GM11168 (cell line): ENCODE measurements around the gene ETV3.

ENCODE experiments used
- in situ Hi-C: fragments of 300-500 bp; cut with MboI; formaldehyde crosslinking; loops from one replicate; pipeline ENCODE4 v1.12.0; 2022; ENCODE audit warnings: low sequenced_read_pairs; ENCODE audit not compliant: unreplicated experiment

ETV3 gene

DNA sequence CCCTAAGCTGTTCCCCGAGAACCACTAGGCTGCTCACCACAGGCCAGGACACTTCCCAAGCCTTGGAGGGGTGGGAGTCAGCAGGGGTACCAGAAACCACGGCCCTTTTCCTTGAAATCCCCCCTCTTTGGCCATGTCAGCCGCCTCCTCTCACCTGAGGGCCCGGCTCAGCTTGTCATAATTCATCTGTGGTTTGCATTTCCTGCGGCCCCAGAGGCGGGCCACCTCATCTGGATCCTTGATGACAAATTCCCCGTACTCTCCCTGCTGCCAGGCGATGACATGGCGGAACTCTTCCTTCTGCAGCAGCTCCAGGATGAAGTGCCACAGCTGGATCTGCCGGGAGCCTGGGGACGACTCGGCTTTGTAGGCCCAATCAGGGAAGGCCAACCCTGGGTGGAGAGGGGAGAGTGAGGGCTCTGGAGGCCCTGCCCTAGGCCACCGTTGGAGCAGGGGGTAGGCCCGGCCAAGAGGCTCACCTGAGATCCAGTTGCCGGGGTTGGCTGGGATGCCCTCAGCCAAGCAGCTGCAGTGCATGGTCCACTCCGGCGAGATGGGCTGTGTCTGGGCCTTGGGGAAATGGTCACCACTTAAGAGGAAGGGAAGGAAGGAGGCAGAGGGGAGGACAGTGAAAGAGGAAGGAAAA lies 39.1 kb downstream of the ETV3 start:
- in situ Hi-C loops = loop anchor here (5.0 kb wide), 1 partner anchor 53 kb away; no protein-coding TSS in a partner anchor

GRCh38 chr1:157098519-157098918 lies 39.7 kb downstream of the ETV3 start:
- in situ Hi-C loops = loop anchor here (5.0 kb wide), 1 partner anchor 54 kb away; no protein-coding TSS in a partner anchor

GRCh38 chr1:157097692-157098091 lies 40.5 kb downstream of the ETV3 start:
- in situ Hi-C loops = loop anchor here (5.0 kb wide), 1 partner anchor 55 kb away; no protein-coding TSS in a partner anchor

DNA sequence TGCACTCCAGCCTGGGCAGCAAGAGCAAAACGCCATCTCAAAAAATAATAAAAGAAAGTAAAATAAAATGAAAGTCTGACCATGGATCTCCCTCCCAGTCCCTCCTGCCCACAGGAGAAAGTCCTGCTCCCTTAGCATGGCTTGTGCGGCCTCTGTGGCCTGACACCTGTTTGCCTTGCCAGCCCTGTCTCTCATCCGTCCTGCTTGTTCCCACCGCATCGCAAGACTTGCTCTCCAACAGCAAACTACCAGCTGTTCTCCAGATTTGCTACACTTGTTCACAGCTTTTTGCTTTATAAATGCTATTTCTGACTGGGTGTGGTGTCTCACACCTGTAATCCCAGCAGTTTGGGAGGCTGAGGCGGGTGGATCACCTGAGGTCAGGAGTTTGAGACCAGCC lies 41.3 kb downstream of the ETV3 start:
- in situ Hi-C loops = loop anchor here (5.0 kb wide), 1 partner anchor 55 kb away; no protein-coding TSS in a partner anchor

- in situ Hi-C loops = loop anchor here (5.0 kb wide), 1 partner anchor 57 kb away; no protein-coding TSS in a partner anchor
These were observed 42.6 kb downstream of the ETV3 start for GRCh38 chr1:157095551-157095950.

- in situ Hi-C loops = loop anchor here (5.0 kb wide), 1 partner anchor 57 kb away; no protein-coding TSS in a partner anchor
These were observed 43.1 kb downstream of the ETV3 start for GRCh38 chr1:157095091-157095490.

GRCh38 chr1:157092831-157093230 lies 45.4 kb downstream of the ETV3 start:
- in situ Hi-C loops = no loop called here

- in situ Hi-C loops = no loop called here
These were observed 46.4 kb downstream of the ETV3 start for GRCh38 chr1:157091668-157092273.

DNA sequence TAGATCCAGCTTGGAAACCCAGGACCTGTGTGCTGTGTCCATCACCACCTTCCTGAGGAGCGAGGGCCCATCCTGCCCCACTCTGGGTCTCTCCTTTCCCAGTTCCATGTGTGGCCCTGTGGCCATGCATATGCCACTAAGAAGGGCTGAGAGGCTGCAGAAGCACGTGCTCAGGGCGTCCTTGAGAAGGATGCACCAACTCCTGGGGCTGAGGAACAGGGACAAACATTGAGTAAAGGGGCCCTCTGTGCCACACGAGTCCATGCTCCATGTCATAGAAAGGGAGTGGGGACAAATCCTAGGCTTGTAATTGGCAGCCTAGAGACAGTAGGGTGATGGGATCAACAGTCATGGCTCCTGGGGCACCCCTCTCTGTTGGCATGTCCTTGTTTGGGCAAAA lies 47.0 kb downstream of the ETV3 start:
- in situ Hi-C loops = no loop called here

- in situ Hi-C loops = no loop called here
These were observed 47.4 kb downstream of the ETV3 start for GRCh38 chr1:157090771-157091170.

DNA sequence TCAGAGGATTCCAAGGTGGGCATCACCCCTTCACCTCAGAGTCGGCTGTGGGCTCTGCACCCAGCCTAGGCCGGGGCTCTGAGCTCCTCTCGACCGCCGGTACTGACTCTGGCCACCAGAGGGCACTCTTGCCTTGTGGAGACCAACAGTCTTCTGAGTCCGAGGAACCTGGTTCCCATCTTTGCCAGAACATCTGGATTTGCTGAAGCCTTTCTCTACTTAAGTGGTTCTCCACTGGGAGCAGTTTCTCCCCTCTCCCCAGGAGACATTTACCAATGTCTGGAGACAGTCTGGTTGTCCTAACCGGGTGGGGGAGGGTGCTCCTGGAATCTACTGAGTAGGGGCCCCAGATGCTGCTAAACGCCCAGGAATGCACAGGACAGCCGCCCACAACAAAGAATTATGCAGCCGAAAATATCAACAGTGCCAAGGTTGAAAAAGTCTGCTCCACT lies 48.0 kb downstream of the ETV3 start:
- in situ Hi-C loops = no loop called here

DNA sequence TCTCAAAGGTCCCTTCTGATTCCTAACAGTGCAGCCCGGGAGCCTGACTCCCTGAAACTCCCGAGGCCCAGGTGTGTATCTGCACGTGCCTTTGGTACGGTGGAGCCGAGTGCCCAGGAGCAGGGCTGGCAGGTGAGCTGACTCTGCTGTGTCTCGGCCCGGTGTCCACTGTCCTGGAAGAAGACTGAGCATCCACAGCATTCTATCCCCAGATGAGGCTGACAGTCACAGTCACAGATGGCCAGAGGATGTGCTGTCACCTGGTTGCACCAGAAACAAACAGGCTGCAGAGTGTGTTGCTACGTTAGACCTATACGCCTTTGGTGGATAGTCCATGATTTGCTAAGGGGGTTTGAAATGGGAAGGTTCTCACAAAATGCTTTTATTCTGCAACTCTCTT lies 48.4 kb downstream of the ETV3 start:
- in situ Hi-C loops = no loop called here

DNA sequence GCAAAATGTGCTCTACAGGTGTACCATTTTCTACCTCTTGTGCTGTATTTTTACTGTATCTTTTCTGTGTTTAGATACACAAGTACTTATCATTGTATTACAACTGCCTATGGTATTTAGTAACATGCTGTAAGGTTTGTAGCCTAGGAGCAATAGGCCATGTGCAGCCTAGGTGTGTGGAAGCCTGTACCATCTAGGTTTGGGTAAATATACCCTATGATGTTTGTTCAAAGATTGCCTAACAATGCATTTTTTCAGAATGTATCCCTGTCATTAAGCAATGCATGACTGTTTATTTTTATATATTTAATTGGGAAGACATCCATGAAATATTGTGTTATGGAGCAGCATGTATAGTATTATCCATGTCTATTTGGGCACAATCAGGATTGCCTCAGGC lies 49.6 kb downstream of the ETV3 start:
- in situ Hi-C loops = no loop called here

GRCh38 chr1:157087030-157087429 lies 51.2 kb downstream of the ETV3 start:
- in situ Hi-C loops = no loop called here

GRCh38 chr1:157086299-157086698 lies 51.9 kb downstream of the ETV3 start:
- in situ Hi-C loops = no loop called here

DNA sequence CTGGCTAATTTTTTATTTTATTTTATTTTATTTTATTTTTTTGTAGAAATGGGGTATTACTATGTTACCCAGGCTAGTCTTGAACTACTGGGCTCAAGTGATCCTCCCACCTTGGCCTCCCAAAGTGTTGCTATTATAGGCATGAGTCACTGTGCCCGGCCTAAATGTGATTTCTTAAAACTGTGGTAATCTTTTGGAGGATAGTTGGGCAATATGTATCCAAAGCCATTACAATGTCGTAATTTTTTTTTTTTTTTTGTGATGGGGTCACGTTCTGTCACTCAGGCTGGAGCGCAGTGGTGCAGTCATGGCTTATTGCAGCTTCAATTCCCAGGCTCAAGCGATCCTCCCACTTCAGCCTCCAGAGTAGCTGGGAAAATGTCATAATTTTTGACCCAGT lies 52.8 kb downstream of the ETV3 start:
- in situ Hi-C loops = no loop called here

GRCh38 chr1:157084720-157085119 lies 53.5 kb downstream of the ETV3 start:
- in situ Hi-C loops = no loop called here

- in situ Hi-C loops = no loop called here
These were observed 56.5 kb downstream of the ETV3 start for GRCh38 chr1:157081707-157082106.

DNA sequence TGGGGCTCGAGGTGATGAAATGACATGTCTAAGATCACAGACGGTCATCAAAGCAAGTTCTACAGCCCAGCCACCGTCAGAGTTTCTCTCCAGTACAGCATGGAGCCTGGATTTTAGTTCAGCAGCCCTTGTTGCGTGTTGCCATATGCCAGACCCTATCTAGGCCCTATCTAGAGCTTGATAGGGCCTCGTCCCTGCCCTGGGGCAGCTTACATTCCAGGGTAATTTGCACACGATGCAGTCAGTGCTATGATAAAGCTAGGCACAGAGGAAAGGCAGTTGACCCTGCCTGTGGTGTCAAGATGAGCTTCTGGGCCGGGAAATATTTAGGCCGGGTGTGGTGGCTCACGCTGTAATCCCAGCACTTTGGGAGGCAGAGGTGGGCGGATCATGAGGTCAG lies 57.5 kb downstream of the ETV3 start:
- in situ Hi-C loops = no loop called here

GRCh38 chr1:157077394-157077793 lies 60.8 kb downstream of the ETV3 start:
- in situ Hi-C loops = no loop called here

- in situ Hi-C loops = no loop called here
These were observed 64.1 kb downstream of the ETV3 start for GRCh38 chr1:157073944-157074685.
